Keratinocyte (primary cell): ENCODE data around the gene IL3. TPM values are rescaled to one million over a fixed set of nuclear protein-coding genes. Genes with fewer than 3 reads are reported as not detected.

Source experiments
- DNase-seq: peaks from one replicate; pipeline ENCODE4 v3.0.0-alpha.2; 2011; ENCODE audit warnings: low read depth, missing footprints, low spot score
- FAIRE-seq: peaks from 2 replicates; lab custom pipeline; 2011; peaks lifted over from hg19 to GRCh38; lab: Jason Lieb, UNC
- H2AFZ ChIP-seq: 2 replicates; pipeline ENCODE4 v1.6.0; 2012; ENCODE audit warnings: low read length, control low read depth, inconsistent platforms; ENCODE audit not compliant: control insufficient read depth
- H3K27ac ChIP-seq: 2 replicates; pipeline ENCODE4 v1.5.1; 2011; ENCODE audit warnings: low read length; ENCODE audit not compliant: control insufficient read depth, insufficient read depth
- H3K27me3 ChIP-seq: 3 replicates; pipeline ENCODE4 v1.6.0; 2011; ENCODE audit warnings: low read length; ENCODE audit not compliant: control insufficient read depth, insufficient read depth; ENCODE audit errors: extremely low read depth
- H3K36me3 ChIP-seq, 2 experiments: 2 replicates in 1 of 2; 3 replicates in 1 of 2; pipeline ENCODE4 v1.5.1; 2011; ENCODE audit warnings: low read length in 2 of 2, mild to moderate bottlenecking in 1 of 2; ENCODE audit not compliant: control insufficient read depth in 2 of 2, insufficient read depth in 2 of 2; ENCODE audit errors: extremely low read depth in 1 of 2
- H3K4me1 ChIP-seq: 3 replicates; pipeline ENCODE4 v1.5.1; 2011; ENCODE audit warnings: low read length; ENCODE audit not compliant: control insufficient read depth, insufficient read depth; ENCODE audit errors: extremely low read depth
- H3K4me2 ChIP-seq: 3 replicates; pipeline ENCODE4 v1.6.0; 2011; ENCODE audit warnings: low read depth, low read length; ENCODE audit not compliant: control insufficient read depth, insufficient read depth; ENCODE audit errors: extremely low read depth
- H3K4me3 ChIP-seq, 3 experiments: fragments of 200-600 bp in 1 of 3; sonication (generic) in 1 of 3; 2 replicates in 2 of 3; 3 replicates in 1 of 3; pipeline ENCODE4 v1.5.1; 2011 to 2016; ENCODE audit warnings: low read length in 3 of 3, mild to moderate bottlenecking in 3 of 3, control low read depth in 2 of 3, inconsistent platforms in 1 of 3, low read depth in 1 of 3, mixed read lengths in 1 of 3, mixed run types in 1 of 3, moderate library complexity in 1 of 3; ENCODE audit not compliant: control insufficient read depth in 2 of 3, insufficient read depth in 2 of 3; ENCODE audit errors: extremely low read depth in 1 of 3
- H3K79me2 ChIP-seq: 2 replicates; pipeline ENCODE4 v1.6.0; 2012; ENCODE audit warnings: low read length; ENCODE audit not compliant: control insufficient read depth, insufficient read depth
- H3K9ac ChIP-seq: 3 replicates; pipeline ENCODE4 v1.6.0; 2011; ENCODE audit warnings: low read length; ENCODE audit not compliant: control insufficient read depth, insufficient read depth; ENCODE audit errors: extremely low read depth
- H3K9me1 ChIP-seq: 3 replicates; pipeline ENCODE4 v1.6.0; 2011; ENCODE audit warnings: low read length; ENCODE audit not compliant: control insufficient read depth, insufficient read depth; ENCODE audit errors: extremely low read depth
- H3K9me3 ChIP-seq: 2 replicates; pipeline ENCODE4 v1.5.1; 2012; ENCODE audit warnings: low read depth, low read length; ENCODE audit not compliant: control insufficient read depth
- H4K20me1 ChIP-seq: 3 replicates; pipeline ENCODE4 v1.6.0; 2011; ENCODE audit warnings: low read length; ENCODE audit not compliant: control insufficient read depth, insufficient read depth; ENCODE audit errors: extremely low read depth
- EZH2 ChIP-seq: IDR thresholded peaks from one replicate; pipeline ENCODE4 v1.6.1; 2012; ENCODE audit warnings: inconsistent platforms, mild to moderate bottlenecking, low read length, moderate library complexity
- dilution Hi-C: fragments of 300-500 bp; cut with MboI; formaldehyde crosslinking; loops from one replicate; pipeline ENCODE4 v1.7.0; 2020; ENCODE audit warnings: low sequenced_read_pairs; ENCODE audit not compliant: extremely low pct_ligation_motif_present
- polyA plus RNA-seq, 5 experiments: library from polyadenylated mRNA; depleted of rRNA in 3 of 5; stranded (reverse) in 3 of 5; stranded (forward) in 1 of 5; unstranded in 1 of 5; fragments of >200 nt; gene quantifications; 1 replicate in 1 of 5; 2 replicates in 3 of 5; 3 replicates in 1 of 5; pipeline versions ENCODE4 v1.2.1 to v1.2.3, GENCODE V29; 2011 to 2012; ENCODE audit warnings: missing spikeins in 2 of 5, low read depth in 1 of 5, low replicate concordance in 1 of 5
- TF ChIP-seq, protein P1 (sequence below), 3 experiments: IDR thresholded peaks in 1 of 3; conservative IDR thresholded peaks in 1 of 3; optimal IDR thresholded peaks in 1 of 3; 2 replicates in 2 of 3; 3 replicates in 1 of 3; pipeline versions ENCODE3 to v1.5.1; 2011; ENCODE audit warnings: low read length in 3 of 3, mild to moderate bottlenecking in 3 of 3, moderate library complexity in 2 of 3, control low read depth in 1 of 3, inconsistent platforms in 1 of 3; ENCODE audit not compliant: insufficient read depth in 2 of 3; ENCODE audit errors: extremely low read depth in 1 of 3

The IL3 gene
- polyA plus RNA-seq, 1 donor (not counting 4 experiments of a cell fraction or from before 2014, with no cell fraction given), result not detected

- Histone ChIP-seq H3K9me3 (no peaks in the 10 kb centered on the region), H3K9ac (no peak overlapping the region), H3K27me3 (peaks cover 3% of the 10 kb centered on the region), H2AFZ (no peak overlapping the region), H3K27ac (no peak overlapping the region), H4K20me1 (no peaks in the 10 kb centered on the region), H3K4me2 (no peak overlapping the region), H3K9me1 (no peaks in the 10 kb centered on the region), H3K4me1 (no peaks in the 10 kb centered on the region), H3K79me2 (no peaks in the 10 kb centered on the region), H3K4me3 (no peak overlapping the region), H3K36me3 (no peaks in the 10 kb centered on the region)
- dilution Hi-C loops, result no loop called here
- DNase-seq (no peak), FAIRE-seq (no peak)
- TF ChIP-seq EZH2, result no peak
- TF ChIP-seq, protein P1, sequence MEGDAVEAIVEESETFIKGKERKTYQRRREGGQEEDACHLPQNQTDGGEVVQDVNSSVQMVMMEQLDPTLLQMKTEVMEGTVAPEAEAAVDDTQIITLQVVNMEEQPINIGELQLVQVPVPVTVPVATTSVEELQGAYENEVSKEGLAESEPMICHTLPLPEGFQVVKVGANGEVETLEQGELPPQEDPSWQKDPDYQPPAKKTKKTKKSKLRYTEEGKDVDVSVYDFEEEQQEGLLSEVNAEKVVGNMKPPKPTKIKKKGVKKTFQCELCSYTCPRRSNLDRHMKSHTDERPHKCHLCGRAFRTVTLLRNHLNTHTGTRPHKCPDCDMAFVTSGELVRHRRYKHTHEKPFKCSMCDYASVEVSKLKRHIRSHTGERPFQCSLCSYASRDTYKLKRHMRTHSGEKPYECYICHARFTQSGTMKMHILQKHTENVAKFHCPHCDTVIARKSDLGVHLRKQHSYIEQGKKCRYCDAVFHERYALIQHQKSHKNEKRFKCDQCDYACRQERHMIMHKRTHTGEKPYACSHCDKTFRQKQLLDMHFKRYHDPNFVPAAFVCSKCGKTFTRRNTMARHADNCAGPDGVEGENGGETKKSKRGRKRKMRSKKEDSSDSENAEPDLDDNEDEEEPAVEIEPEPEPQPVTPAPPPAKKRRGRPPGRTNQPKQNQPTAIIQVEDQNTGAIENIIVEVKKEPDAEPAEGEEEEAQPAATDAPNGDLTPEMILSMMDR (optimal IDR thresholded peaks at IDR 0.05 in 1 of 3, IDR thresholded peaks at IDR 0.05 in 1 of 3, conservative IDR thresholded peaks at IDR 0.05 in 1 of 3; ENCODE audit: extremely low read depth in 1 of 3, insufficient read depth in 2 of 3, low read length in 3 of 3), result no peak
Measured at GRCh38 chr5:132037353-132037752, 23.1 kb upstream of the IL3 start.

DNA sequence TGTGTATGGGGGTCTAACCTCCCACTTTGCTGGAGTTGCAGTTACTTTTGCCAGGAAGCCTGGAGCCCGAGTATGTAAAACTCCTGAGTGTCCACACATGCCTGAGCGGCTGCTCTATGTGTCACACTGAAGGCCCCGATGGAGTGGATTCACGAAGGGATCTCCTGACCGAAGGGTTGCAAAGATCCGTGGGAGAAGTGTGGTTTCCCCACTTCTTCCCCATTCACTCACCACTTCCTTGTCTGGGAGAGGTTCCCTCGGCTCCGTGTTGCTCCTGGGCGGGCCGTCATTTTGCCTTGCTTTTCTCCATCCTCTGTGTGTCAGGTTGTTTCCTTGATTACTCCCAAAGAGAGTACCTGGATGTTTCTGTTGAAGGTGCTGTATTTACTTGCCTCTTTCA, 16.2 kb upstream of the IL3 start:
- no peak overlapping the region for H2AFZ ChIP-seq
- H3K9me3 ChIP-seq, result no peaks in the 10 kb centered on the region
- H3K79me2 ChIP-seq, result no peaks in the 10 kb centered on the region
- H3K27ac ChIP-seq, result no peak overlapping the region
- TF ChIP-seq, protein P1 (optimal IDR thresholded peaks at IDR 0.05 in 1 of 3, IDR thresholded peaks at IDR 0.05 in 1 of 3, conservative IDR thresholded peaks at IDR 0.05 in 1 of 3; ENCODE audit: extremely low read depth in 1 of 3, insufficient read depth in 2 of 3, low read length in 3 of 3), result no peak
- no peak for TF ChIP-seq EZH2
- H3K27me3 ChIP-seq, result peaks cover 13% of the 10 kb centered on the region
- dilution Hi-C loops, result no loop called here
- no peak overlapping the region for H3K9ac ChIP-seq
- H3K4me3 ChIP-seq, result no peak overlapping the region
- no peak overlapping the region for H3K4me2 ChIP-seq
- no peaks in the 10 kb centered on the region for H3K36me3 ChIP-seq
- FAIRE-seq, result no peak
- H3K9me1 ChIP-seq, result no peaks in the 10 kb centered on the region
- no peaks in the 10 kb centered on the region for H3K4me1 ChIP-seq
- no peaks in the 10 kb centered on the region for H4K20me1 ChIP-seq
- DNase-seq, result no peak
